ENCODE measurements around the gene SPEG.
A peak's percentile ranks its signal among the peaks of the same experiment; 100 is the strongest.

The SPEG gene

GRCh38 chr2:219443697-219444023 is 9.0 kb downstream of the SPEG start:
- DNase-seq (ENCODE audit: low spot score), result no peak

- DNase-seq (ENCODE audit: low spot score), result peak; percentile 78
These were observed 10.0 kb downstream of the SPEG start for GRCh38 chr2:219444566-219445091.

DNA sequence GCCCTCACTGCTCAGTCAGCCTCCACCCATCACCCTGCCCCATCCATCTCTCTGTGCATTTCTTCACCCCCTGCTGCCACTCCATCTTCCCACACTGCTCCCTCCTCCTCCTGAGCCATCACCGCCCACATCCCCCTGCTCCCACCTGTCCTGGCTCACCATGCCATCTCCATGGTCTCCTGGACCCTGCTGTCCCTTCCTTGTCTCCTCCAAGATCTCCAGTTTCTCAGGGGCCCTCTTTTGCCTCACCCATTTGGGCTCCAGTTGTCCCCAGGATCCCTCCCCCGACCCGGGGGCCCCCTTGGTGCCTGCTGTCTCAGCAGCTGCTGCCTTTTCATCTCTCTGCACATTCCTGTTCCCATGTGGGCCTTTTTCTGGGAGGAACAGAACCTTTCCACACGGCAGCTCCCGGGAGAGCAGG is 10.6 kb downstream of the SPEG start:
- peak; percentile 36 for DNase-seq (ENCODE audit: low spot score)

DNA sequence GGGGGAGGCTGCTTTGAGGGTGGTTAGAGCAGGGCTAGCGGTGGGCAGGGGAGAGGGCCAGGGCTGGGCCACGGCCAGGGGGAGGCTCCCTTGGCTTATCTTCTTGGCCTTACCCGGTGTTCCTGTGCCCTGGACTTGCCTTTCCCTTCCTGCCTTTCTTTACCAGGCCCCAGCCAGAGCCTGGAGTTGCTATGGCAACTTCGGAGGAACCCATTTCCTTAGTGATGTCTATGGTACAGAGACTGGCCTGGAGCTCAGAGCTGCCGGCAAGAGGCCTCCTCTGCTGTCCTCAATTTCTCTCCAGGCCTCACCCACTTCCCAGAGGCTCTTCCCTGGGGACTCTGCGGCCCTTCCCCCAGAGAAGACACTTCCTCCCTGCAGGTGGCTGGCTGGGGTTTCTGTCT is 11.5 kb downstream of the SPEG start:
- DNase-seq (ENCODE audit: low spot score), result peak; percentile 40

DNA sequence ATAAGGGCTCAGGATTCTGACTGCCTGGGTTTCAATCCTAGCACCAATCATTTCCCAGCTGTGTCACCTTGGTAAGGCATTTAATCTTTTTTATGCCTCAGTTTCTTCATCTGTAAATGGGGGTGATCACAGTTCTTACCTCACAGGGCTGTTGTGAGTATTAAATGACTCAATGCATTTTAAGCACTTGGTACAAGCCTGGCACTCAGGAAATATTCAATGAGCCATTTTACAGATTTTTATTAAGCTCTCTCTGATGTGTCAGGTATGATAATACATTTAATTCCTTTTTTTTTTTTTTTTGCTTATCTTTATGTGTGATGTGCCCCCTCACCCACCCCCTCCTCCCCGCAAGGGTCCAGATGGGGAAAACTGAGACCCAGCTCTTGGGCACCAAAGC is 12.0 kb downstream of the SPEG start:
- DNase-seq (ENCODE audit: low spot score), result no peak

GRCh38 chr2:219447242-219448098 is 12.8 kb downstream of the SPEG start:
- no peak for DNase-seq (ENCODE audit: low spot score)

DNA sequence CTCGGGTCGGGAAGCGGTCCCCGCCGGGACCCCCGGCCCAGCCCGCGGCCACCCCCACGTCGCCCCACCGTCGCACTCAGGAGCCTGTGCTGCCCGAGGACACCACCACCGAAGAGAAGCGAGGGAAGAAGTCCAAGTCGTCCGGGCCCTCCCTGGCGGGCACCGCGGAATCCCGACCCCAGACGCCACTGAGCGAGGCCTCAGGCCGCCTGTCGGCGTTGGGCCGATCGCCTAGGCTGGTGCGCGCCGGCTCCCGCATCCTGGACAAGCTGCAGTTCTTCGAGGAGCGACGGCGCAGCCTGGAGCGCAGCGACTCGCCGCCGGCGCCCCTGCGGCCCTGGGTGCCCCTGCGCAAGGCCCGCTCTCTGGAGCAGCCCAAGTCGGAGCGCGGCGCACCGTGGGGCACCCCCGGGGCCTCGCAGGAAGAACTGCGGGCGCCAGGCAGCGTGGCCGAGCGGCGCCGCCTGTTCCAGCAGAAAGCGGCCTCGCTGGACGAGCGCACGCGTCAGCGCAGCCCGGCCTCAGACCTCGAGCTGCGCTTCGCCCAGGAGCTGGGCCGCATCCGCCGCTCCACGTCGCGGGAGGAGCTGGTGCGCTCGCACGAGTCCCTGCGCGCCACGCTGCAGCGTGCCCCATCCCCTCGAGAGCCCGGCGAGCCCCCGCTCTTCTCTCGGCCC is 13.6 kb downstream of the SPEG start:
- DNase-seq (ENCODE audit: low spot score), result no peak

GRCh38 chr2:219448776-219449341 is 14.2 kb downstream of the SPEG start:
- DNase-seq (ENCODE audit: low spot score), result no peak

DNA sequence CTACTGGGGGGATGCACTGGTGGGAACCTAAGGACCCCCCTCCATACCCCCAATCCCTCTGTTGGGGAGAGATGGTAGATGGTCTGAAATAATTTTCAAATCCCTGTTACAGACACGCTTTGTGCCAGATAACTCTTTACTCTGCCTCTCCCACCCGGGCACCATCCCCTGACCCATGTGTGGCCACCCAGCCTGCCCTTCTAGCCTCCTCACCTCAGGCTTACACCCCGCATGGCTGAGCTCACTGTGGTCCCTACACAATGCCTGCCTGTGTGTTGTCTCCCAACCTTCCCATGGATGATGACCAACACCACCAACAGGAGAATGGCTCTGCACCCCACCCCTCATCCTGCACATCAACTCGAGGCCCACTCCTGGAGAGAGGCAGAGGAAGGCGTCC is 15.0 kb downstream of the SPEG start:
- DNase-seq (ENCODE audit: low spot score), result no peak

DNA sequence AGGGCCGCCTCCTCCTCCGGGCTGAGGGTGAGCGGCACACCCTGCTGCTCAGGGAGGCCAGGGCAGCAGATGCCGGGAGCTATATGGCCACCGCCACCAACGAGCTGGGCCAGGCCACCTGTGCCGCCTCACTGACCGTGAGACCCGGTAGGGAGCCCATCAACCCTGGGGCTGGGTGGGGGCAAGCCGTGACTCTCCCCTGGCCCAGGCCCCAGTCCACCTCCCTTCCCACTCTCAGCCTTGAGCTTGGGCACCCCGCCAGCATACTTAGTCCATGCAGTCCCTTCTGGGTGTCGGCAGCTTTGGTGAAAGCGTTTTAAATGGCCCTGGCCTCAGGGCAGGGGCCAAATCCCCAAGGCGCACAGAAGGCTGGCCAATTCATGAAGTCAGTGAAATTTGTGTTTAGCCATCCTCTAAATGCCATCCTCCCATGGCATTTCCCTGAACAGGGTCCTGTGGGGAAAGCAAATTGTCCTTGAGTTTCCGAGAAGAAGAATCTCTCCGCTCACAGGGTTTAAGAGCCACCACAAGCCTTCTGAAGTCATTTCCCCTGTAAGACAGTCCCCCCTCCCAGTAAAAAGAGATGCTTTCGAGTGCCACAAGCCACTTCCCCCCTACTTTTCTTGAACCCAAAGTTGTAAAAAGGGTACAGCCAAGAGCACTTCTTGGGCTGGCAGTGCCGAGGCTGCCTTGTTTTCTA is 17.2 kb downstream of the SPEG start:
- DNase-seq (ENCODE audit: low spot score), result peak; percentile 11

DNA sequence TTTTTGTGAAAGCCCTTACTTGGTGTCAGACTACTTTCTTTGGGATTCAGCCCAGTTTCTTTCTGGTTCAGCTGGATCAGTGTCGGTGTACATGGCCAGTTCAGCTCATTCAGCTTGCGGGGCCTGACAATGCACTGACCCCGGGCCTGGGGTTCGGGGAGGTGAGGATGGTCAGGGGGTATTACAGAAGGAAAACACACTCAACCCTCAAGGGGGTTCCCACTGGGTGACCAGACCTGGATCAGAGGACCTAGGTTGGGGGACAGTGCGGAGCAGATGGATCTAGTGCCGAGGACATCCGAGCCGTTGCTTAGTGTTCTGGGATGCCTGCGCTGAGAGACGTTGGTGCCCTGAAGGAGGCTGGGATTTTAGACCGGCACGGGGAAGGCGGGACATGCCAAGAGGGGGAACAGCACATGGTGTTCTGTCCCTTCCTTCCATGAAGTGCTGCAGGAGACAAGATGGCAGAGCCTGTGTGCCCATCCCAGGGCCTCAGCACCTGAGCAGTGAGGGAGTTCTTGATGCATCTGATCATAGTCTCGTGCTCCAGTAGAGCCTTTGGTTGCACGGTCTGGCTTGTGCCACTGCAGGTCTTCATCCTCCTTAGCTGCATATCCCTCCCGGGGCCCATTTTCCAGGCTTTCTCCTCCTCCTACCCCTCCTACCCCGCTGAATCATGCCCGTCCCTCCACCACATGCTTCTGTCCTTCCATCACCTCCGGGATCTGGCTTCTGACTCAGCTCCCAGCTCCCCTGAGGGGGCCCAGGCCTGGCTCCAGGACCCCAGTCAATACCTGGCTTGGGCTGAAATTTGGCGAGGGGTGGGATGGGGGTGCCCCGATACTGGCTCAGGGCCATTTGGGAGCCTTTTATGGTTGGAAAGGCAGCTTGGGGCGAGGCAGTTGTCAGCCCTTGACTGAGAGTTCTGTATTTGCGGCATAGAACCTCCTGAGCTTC is 18.0 kb downstream of the SPEG start:
- DNase-seq (ENCODE audit: low spot score), result peak; percentile 51

DNA sequence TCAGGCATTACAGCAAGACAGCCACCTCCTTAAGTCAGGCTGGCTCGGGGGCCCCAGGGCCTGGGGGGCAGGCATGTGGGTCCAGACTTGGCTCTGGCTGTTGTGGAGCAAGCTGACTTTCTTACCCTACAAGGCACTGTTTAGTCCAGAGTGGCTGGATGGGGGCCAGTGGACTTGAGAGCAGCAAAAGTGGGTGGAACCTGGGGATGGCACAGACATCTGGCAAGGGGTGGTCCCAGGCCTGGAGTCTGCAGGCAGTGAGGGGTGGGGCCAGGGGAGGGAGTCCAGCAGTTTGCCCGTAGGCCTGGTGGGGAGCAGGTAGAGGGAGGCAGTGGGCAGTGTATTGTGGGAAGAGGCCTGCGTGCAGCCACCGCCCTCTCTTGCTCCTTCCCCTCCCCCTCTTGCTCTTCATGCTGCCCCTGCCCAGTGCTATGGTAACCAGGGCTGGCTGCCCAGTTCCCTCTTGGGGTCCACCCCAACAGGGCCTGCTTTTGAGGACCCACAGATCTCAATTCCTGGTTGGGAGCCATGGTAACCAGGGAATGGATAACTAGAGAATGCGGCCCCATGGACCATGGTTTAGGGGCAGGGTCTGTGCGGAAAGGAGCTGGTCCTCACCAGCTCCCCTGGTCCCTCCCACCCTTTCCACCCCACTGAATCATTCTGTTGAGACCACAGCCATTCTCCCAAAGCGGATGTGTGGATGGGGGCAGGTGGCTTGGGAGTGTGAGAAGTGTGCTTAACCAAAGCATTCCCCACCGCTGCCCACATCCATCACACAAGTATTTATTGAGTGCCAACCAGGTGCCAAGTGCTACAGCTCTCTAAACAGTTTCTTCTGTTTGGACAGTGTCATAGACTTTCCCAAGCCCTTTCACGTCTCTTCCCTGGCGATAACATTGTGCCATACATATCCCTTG is 19.3 kb downstream of the SPEG start:
- DNase-seq (ENCODE audit: low spot score), result no peak

DNA sequence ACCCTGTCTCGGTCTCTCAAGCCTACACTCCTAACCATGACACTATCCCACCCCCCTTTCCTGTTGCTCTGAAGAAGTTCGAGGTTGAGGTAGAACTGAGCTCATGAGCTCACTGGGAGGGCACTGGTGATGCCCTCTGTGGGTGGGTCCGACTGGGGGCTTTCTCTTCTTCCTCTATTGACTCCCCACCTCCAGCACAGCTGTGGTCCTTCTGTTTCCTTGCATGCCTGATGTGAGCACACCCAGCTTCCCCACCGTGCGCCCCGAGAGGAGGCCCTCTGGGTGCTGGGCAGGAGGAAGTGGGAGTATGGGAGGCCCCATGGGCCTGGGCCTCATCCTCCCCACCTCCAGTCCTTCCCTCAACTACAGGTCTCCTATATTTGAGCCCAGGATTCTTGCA is 20.9 kb downstream of the SPEG start:
- no peak for DNase-seq (ENCODE audit: low spot score)

DNA sequence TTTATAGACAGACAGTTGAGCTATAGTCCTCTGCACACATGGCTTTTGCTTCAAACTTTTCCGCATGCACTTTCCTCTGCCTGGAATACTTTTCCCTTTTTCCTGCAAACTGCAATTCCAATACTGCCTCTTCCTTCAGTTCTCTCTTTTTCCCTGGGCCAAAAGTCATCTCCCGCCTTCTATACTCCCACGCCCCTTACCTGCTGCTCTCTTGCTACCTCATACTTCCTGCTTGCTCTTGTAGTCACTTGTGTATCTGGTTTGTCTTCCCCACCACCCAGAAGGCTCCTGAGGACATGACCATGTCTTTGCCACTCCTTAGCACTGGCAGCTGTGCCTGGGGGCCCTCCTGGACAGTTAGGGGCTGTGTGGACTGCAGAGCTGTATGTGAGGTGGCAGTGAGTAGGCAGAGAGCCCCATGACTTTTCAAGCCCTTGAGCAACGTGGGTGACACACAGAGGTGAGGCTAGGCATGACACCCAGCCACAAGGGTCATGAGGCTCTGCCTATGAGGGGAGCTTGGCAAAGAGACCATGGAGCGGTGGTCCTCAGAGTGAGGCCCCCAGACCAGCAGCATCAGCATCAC is 23.2 kb downstream of the SPEG start:
- DNase-seq (ENCODE audit: low spot score), result peak; percentile 38

GRCh38 chr2:219458996-219459395 is 24.4 kb downstream of the SPEG start:
- no peak for DNase-seq (ENCODE audit: low spot score)

DNA sequence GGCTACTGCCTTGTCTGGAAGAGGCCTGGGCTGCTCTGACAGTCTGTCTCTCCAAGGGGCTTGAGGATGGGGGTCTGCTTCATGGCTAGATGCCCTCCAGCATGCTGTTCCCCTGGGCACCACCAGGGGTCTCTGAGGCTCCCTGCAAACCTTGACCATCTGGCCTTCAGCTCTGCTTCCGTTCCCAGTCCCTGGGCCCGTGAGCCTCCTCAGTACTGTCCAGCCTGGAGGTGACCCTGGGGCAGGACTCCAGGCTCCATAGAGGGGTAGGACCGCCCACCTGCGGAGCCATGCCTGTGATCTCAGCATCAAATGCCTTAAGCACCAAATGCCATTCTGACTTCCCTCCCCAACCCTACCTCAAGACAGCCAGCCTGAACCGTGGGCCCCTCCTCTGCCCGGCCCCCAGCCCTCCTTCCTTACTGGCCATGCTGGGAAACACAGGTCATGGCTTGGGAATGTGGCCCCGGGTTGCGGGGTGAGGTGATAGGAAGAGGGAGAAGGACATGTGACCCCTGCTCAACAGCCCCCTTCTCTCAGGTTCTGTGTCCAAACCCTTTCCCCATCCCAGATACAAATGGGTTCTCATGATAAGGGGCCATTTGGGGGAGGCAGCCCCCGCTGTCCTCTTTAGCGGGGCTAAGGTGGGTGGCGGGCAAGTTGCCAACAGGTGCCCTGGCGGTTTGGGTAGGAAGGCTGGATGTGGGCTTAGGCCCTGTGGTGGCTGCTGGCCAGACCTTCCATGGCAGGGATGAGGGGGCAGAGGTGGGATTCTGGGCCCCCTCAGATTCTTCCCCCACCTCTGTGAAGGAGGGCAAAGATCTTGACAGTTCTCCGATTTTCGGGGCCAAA is 25.0 kb downstream of the SPEG start:
- DNase-seq (ENCODE audit: low spot score), result no peak

GRCh38 chr2:219460424-219460926 is 25.8 kb downstream of the SPEG start:
- peak; percentile 42 for DNase-seq (ENCODE audit: low spot score)

DNA sequence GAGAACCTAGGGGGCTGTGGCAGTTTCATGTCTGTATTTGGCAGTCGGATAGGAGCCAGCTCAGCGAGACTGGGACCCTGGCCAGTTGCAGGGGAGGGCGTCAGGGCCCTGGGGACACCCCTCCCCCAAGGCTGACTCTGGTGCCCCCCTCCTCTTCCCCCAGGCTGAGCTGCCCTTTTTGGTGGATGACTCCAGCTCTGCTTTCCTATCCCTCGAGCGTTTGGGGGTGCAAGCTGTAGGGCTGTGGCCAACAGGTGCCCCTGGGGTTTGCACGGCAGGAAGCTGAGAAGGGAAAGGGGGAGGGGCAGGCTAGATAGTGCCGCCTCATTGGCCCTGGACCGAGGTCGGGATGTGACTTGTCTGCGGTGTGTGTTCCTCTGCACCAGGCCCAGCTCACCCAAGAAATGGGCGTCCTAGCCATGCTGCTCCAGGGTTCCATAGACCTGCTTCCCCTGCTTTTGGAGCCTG is 26.4 kb downstream of the SPEG start:
- no peak for DNase-seq (ENCODE audit: low spot score)
